GM10248 (cell line): ENCODE data around the gene EPRS1.

Experiments
- CTCF ChIA-PET: fragments of 300-600 bp; sonication (Branson Sonifier 250); formaldehyde crosslinking; extraction: SDS; loops from one replicate; lab custom pipeline; 2021; ENCODE audit warnings: antibody characterized with exemption; lab: Yijun Ruan, JAX
- POLR2A ChIA-PET: fragments of 350-650 bp; sonication (Branson Sonifier 250); formaldehyde crosslinking; extraction: SDS; loops from one replicate; lab custom pipeline; 2020; ENCODE audit warnings: antibody characterized with exemption; lab: Yijun Ruan, JAX
- DNase-seq: peaks from one replicate; pipeline ENCODE4 v3.0.0; 2012; ENCODE audit errors: extremely low spot score
- CTCF ChIP-seq: IDR thresholded peaks from 2 replicates; pipeline ENCODE4 v1.5.1; 2012; ENCODE audit warnings: mild to moderate bottlenecking, low read depth; ENCODE audit errors: extremely low read depth, missing control alignments, control extremely low read depth

EPRS1 gene

GRCh38 chr1:220001095-220001501 is 45.2 kb downstream of the EPRS1 start:
- CTCF ChIA-PET: interaction anchor here (1.9 kb wide), 1 partner anchor 10 kb away, joined by 8 read pairs; no protein-coding TSS in a partner anchor
- no peak for DNase-seq
- no peak for TF ChIP-seq CTCF
- POLR2A ChIA-PET: no interaction called here

DNA sequence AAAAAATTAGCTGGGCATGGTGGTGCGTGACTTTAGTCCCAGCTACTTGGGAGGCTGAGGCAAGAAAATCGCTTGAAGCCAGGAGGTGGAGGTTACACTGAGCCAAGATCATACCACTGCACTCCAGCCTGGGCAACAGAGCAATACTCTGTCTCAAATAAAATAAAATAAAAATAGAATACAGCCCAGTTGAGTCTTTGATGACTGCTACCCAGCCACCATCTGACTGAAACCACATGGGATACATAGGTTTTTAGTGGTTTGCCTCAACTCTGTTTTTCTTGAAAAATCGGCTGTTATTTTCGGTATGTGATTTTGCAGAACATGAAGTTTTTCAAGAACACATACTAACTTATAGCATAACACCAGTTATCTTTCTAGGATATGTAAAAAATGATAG is 46.5 kb downstream of the EPRS1 start:
- DNase-seq: no peak
- CTCF ChIA-PET: interaction anchor here (1.2 to 3.4 kb wide), 4 partner anchors 10 to 13 kb away, joined by 4 to 16 read pairs (median 8); no protein-coding TSS in a partner anchor
- no peak for TF ChIP-seq CTCF
- POLR2A ChIA-PET: no interaction called here
